Neural progenitor cell (in vitro differentiated cells): ENCODE data around the gene BACE2. TPM values are rescaled to one million over a fixed set of nuclear protein-coding genes. Genes with fewer than 3 reads are reported as not detected.
"Not testable (repeated sequence)": the region's sequence is repeated elsewhere in the genome, so short reads cannot be mapped to it uniquely, and the experiment has no call there.

ENCODE experiments used
- DNase-seq: peaks from one replicate; pipeline ENCODE4 v3.0.0-alpha.2; 2016; ENCODE audit warnings: low spot score
- H2AFZ ChIP-seq: fragments of 200-600 bp; sonication (generic); replicated peaks from 2 replicates; pipeline ENCODE4 v1.6.1; 2016; ENCODE audit warnings: antibody characterized with exemption
- H3F3A ChIP-seq: fragments of 200-600 bp; sonication (generic); 2 replicates; pipeline ENCODE4 v1.6.1; 2016; ENCODE audit warnings: antibody characterized with exemption, low read depth
- H3K27ac ChIP-seq: fragments of 200-600 bp; sonication (generic); 2 replicates; pipeline ENCODE4 v1.5.1; 2016; ENCODE audit warnings: mild to moderate bottlenecking
- H3K27me3 ChIP-seq: fragments of 200-600 bp; sonication (generic); 2 replicates; pipeline ENCODE4 v1.6.1; 2016; ENCODE audit warnings: mild to moderate bottlenecking, moderate library complexity
- H3K36me3 ChIP-seq: fragments of 200-600 bp; sonication (generic); 2 replicates; pipeline ENCODE4 v1.5.1; 2016
- H3K4me1 ChIP-seq: fragments of 200-600 bp; sonication (generic); 2 replicates; pipeline ENCODE4 v1.6.1; 2016; ENCODE audit warnings: mixed run types
- H3K4me2 ChIP-seq: fragments of 200-600 bp; sonication (generic); 2 replicates; pipeline ENCODE4 v1.6.1; 2016
- H3K4me3 ChIP-seq: fragments of 200-600 bp; sonication (generic); 2 replicates; pipeline ENCODE4 v1.5.1; 2016
- H3K79me2 ChIP-seq: fragments of 200-600 bp; sonication (generic); 2 replicates; pipeline ENCODE4 v1.6.1; 2016; ENCODE audit warnings: low read depth
- H3K9ac ChIP-seq: fragments of 200-600 bp; sonication (generic); 2 replicates; pipeline ENCODE4 v1.6.1; 2016
- H3K9me3 ChIP-seq: fragments of 200-600 bp; sonication (generic); 2 replicates; pipeline ENCODE4 v1.5.1; 2016; ENCODE audit warnings: low read depth
- H4K20me1 ChIP-seq: fragments of 200-600 bp; sonication (generic); 2 replicates; pipeline ENCODE4 v1.6.1; 2016; ENCODE audit warnings: low read depth
- H3K27ac Mint-ChIP-seq: 3 replicates; pipeline ENCODE4 v1.8.0; 2021; ENCODE audit warnings: mixed read lengths
- H3K27me3 Mint-ChIP-seq: 2 replicates; pipeline ENCODE4 v1.8.0; 2022; ENCODE audit warnings: low read depth, mild to moderate bottlenecking, inconsistent platforms, moderate library complexity, mixed read lengths; ENCODE audit not compliant: insufficient read depth
- H3K36me3 Mint-ChIP-seq: 3 replicates; pipeline ENCODE4 v1.8.0; 2021; ENCODE audit warnings: mixed read lengths
- H3K4me1 Mint-ChIP-seq: 3 replicates; pipeline ENCODE4 v1.8.0; 2021; ENCODE audit warnings: mixed read lengths
- H3K4me3 Mint-ChIP-seq: 3 replicates; pipeline ENCODE4 v1.8.0; 2021; ENCODE audit warnings: mild to moderate bottlenecking, moderate library complexity, mixed read lengths
- H3K9me3 Mint-ChIP-seq: 3 replicates; pipeline ENCODE4 v1.8.0; 2020; ENCODE audit warnings: mixed read lengths
- CTCF ChIP-seq: fragments of 200-600 bp; sonication (generic); IDR thresholded peaks from 2 replicates; pipeline ENCODE4 v1.5.1; 2017; ENCODE audit warnings: antibody characterized with exemption, mild to moderate bottlenecking
- EZH2 ChIP-seq: fragments of 200-600 bp; sonication (generic); IDR thresholded peaks from 2 replicates; pipeline ENCODE4 v1.6.1; 2017; ENCODE audit warnings: antibody characterized with exemption, mild to moderate bottlenecking, moderate library complexity
- EZH2phosphoT487 ChIP-seq: fragments of 200-600 bp; sonication (generic); IDR thresholded peaks from 2 replicates; pipeline ENCODE4 v1.6.1; 2017; ENCODE audit warnings: antibody characterized with exemption
- total RNA-seq: library from RNA; depleted of rRNA; stranded (reverse); fragments of >200 nt; gene quantifications from 2 replicates; pipeline ENCODE4 v1.2.3, GENCODE V29; 2015; ENCODE audit warnings: low replicate concordance

BACE2 gene
- total RNA-seq, 1 donor from 2014 or later: 0.15 TPM

DNA sequence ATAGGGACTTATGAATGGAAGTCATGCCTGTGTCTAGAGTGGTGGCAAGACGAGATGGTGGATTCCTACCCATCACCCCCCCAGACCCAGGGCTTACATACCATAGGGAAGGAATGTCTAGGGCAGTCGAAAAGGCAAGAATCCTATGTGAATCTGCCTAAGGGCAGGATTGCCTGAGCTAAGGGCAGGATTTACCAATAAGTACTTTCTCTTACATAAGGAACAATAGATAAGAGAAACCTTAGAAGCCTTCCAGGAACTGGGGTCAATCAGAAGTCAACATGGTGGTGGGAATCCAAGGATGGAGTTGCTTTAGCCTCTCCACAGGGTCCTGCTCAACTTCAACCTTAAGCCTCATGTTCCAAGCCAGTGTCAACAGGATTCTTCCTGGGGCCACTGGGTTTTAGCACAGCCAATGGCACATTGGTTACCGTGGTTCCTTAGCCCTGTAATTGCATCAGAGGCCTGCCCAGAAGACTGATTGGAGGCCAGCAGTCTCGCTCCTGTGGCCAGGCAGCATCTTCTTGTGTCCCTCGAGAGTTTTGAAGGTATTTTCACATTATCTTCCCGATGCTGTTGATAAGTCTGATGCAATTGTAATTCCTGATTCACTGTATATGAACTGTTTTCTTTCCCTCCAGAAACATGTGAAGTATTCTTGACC is 20.7 kb downstream of the BACE2 start:
- Mint-ChIP-seq H3K9me3 (peaks cover 4% of the 10 kb centered on the region), H3K4me3 (no peak overlapping the region), H3K27me3 (peaks cover 2% of the 10 kb centered on the region), H3K36me3 (peaks cover 2% of the 10 kb centered on the region), H3K27ac (no peak overlapping the region), H3K4me1 (peaks cover under 1% of the 10 kb centered on the region)
- Histone ChIP-seq H3K4me1 (peaks cover 4% of the 10 kb centered on the region), H3K4me2 (no peak overlapping the region), H3K9me3 (no peaks in the 10 kb centered on the region), H2AFZ (no peak overlapping the region), H3K9ac (no peak overlapping the region), H3K27me3 (no peaks in the 10 kb centered on the region), H3K4me3 (no peak overlapping the region), H3F3A (no peaks in the 10 kb centered on the region), H3K36me3 (no peaks in the 10 kb centered on the region), H3K27ac (no peak overlapping the region), H3K79me2 (no peaks in the 10 kb centered on the region), H4K20me1 (no peaks in the 10 kb centered on the region)
- no peak for DNase-seq
- TF ChIP-seq EZH2: no peak
- TF ChIP-seq CTCF: no peak
- no peak for TF ChIP-seq EZH2phosphoT487

- no peaks in the 10 kb centered on the region for H4K20me1 ChIP-seq
- no peaks in the 10 kb centered on the region for H3K27me3 ChIP-seq
- H3K4me1 ChIP-seq: no peaks in the 10 kb centered on the region
- DNase-seq: no peak
- no peak overlapping the region for H3K9ac ChIP-seq
- Mint-ChIP-seq H3K4me3 (no peak overlapping the region), H3K36me3 (peaks cover 2% of the 10 kb centered on the region), H3K4me1 (no peaks in the 10 kb centered on the region), H3K9me3 (peaks cover 4% of the 10 kb centered on the region), H3K27me3 (peaks cover 2% of the 10 kb centered on the region), H3K27ac (no peak overlapping the region)
- no peaks in the 10 kb centered on the region for H3K79me2 ChIP-seq
- no peak overlapping the region for H3K4me2 ChIP-seq
- no peak overlapping the region for H3K4me3 ChIP-seq
- no peak overlapping the region for H3K27ac ChIP-seq
- H3K36me3 ChIP-seq: no peaks in the 10 kb centered on the region
- H3K9me3 ChIP-seq: no peaks in the 10 kb centered on the region
- H3F3A ChIP-seq: no peaks in the 10 kb centered on the region
- TF ChIP-seq EZH2 (no peak), EZH2phosphoT487 (no peak), CTCF (no peak)
- no peak overlapping the region for H2AFZ ChIP-seq
Observed at GRCh38 chr21:41189150-41189745, 21.3 kb downstream of the BACE2 start.

DNA sequence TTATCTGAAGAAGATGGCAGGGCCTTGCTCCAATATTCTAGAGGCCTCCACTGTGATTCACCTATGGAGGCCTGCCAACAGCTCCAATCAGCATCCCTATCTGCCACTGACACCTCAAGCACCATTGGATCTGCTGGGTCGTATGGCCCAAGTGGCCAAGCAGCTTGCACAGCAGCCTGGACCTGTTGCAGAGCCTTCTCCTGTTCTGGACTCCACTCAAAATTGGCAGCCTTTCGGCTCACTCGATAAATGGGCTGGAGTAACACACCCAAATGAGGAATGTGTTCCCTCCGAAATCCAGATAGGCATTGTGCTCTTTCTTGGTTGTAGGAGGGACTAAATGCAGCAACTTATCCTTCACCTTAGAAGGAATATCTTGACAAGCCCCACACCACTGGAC is 24.6 kb downstream of the BACE2 start:
- not testable (repeated sequence) for H3K36me3 Mint-ChIP-seq, H3K9me3 ChIP-seq, H3K4me1 ChIP-seq, H3K9ac ChIP-seq, DNase-seq, H3K27me3 Mint-ChIP-seq, H3K36me3 ChIP-seq, H3K79me2 ChIP-seq, H3K27me3 ChIP-seq, H3K27ac ChIP-seq, H3K4me2 ChIP-seq, H2AFZ ChIP-seq, H3K4me3 Mint-ChIP-seq, H3K4me1 Mint-ChIP-seq, H3K27ac Mint-ChIP-seq, H4K20me1 ChIP-seq, H3F3A ChIP-seq, H3K4me3 ChIP-seq, H3K9me3 Mint-ChIP-seq

GRCh38 chr21:41195311-41195710 is 27.4 kb downstream of the BACE2 start:
- no peak overlapping the region for H3K27ac Mint-ChIP-seq
- Histone ChIP-seq H3K9ac (no peak overlapping the region), H2AFZ (no peak overlapping the region), H3F3A (no peaks in the 10 kb centered on the region), H3K4me1 (no peaks in the 10 kb centered on the region), H3K9me3 (no peaks in the 10 kb centered on the region), H3K27ac (no peak overlapping the region), H3K4me2 (no peak overlapping the region), H3K79me2 (no peaks in the 10 kb centered on the region), H3K27me3 (no peaks in the 10 kb centered on the region), H3K36me3 (no peaks in the 10 kb centered on the region), H4K20me1 (no peaks in the 10 kb centered on the region), H3K4me3 (no peak overlapping the region)
- TF ChIP-seq EZH2: no peak
- TF ChIP-seq EZH2phosphoT487: no peak
- TF ChIP-seq CTCF: no peak
- DNase-seq: no peak
- peaks cover 6% of the 10 kb centered on the region for H3K4me1 Mint-ChIP-seq
- no peaks in the 10 kb centered on the region for H3K36me3 Mint-ChIP-seq
- no peaks in the 10 kb centered on the region for H3K9me3 Mint-ChIP-seq
- peaks cover 4% of the 10 kb centered on the region for H3K27me3 Mint-ChIP-seq
- no peak overlapping the region for H3K4me3 Mint-ChIP-seq
